Camera-type eye (tissue), 1 donor: ENCODE results near the gene NKAIN1. TPM values are rescaled to one million over a fixed set of nuclear protein-coding genes. Genes with fewer than 3 reads are reported as not detected.

Experiments used
- total RNA-seq: library from RNA; depleted of rRNA; stranded (reverse); fragments of >200 nt; gene quantifications from one replicate; pipeline ENCODE4 v1.2.3, GENCODE V29; 2014

NKAIN1 gene
- total RNA-seq, result 12.1 TPM

GRCh38 chr1:31239653-31240241 lies at the start of gene NKAIN1:
Gene NKAIN1 (minus strand): TSS chr1:31239887. CDS start chr1:31239547, 340 bp downstream.

Other genes with a start within 250 kb of the NKAIN1 start
- gene PUM1, start 174.2 kb downstream of the NKAIN1 start, total RNA-seq, result 166 TPM
- gene SNRNP40, start 56.9 kb upstream of the NKAIN1 start, total RNA-seq, result 79.1 TPM
- 33.7 TPM for gene ZCCHC17, start 57.1 kb upstream of the NKAIN1 start, total RNA-seq
- 27.0 TPM for gene FABP3, start 133.2 kb upstream of the NKAIN1 start, total RNA-seq
- gene SERINC2, start 173.3 kb upstream of the NKAIN1 start, total RNA-seq, result 5.7 TPM